Amygdala (tissue), 56 donors: ENCODE measurements around the gene ARHGAP15.

Source experiments
- DNase-seq, 56 donors: peaks; one replicate each; lab custom pipeline; 2025; lab: John Stamatoyannopoulos, UW

The ARHGAP15 gene

DNA sequence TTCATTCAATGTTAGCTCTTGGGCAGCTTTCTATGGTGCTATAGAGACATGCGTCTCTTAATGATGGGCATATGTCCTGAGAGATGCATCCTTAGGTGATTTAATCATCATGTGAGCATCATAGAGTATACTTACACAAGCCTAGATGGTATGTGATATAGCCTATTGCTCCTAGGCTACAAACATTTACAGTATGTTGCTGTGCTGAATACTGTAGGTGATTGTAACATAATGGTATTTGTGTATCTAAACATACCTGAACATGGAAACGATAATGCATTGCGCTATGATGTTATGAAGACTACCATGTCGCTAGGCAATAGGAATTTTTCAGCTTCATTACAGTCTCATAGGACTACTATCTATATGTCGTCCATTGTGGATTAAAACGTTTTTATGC, 89.4 kb downstream of the ARHGAP15 start:
- no peak for DNase-seq

- DNase-seq: no peak
These were observed 90.0 kb downstream of the ARHGAP15 start for GRCh38 chr2:143219266-143219665.

GRCh38 chr2:143223556-143223955, 94.3 kb downstream of the ARHGAP15 start:
- no peak for DNase-seq

DNA sequence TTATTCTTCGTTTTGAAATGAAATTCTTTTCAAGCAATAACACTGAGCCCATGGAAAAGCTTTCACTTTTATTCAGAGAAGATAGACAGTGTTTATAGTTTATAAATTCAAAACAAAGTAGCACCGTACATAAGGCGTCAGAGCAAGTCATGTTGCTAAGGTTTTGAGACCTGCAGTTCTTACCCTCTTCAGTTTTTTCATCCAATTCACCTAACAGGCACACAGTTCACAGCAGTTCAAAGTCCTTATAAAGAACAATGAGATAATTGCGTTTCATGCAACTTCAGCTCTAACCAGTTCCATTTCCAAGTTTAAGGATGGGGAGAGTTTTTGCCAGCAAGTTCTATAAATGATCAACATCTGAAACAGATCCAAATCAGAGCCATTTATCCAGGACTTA, 96.7 kb downstream of the ARHGAP15 start:
- DNase-seq: no peak

- DNase-seq: no peak
These were observed 97.7 kb downstream of the ARHGAP15 start for GRCh38 chr2:143226714-143227541.

GRCh38 chr2:143229411-143229810, 100.2 kb downstream of the ARHGAP15 start:
- DNase-seq: no peak

GRCh38 chr2:143229952-143230351, 100.7 kb downstream of the ARHGAP15 start:
- DNase-seq: no peak

DNA sequence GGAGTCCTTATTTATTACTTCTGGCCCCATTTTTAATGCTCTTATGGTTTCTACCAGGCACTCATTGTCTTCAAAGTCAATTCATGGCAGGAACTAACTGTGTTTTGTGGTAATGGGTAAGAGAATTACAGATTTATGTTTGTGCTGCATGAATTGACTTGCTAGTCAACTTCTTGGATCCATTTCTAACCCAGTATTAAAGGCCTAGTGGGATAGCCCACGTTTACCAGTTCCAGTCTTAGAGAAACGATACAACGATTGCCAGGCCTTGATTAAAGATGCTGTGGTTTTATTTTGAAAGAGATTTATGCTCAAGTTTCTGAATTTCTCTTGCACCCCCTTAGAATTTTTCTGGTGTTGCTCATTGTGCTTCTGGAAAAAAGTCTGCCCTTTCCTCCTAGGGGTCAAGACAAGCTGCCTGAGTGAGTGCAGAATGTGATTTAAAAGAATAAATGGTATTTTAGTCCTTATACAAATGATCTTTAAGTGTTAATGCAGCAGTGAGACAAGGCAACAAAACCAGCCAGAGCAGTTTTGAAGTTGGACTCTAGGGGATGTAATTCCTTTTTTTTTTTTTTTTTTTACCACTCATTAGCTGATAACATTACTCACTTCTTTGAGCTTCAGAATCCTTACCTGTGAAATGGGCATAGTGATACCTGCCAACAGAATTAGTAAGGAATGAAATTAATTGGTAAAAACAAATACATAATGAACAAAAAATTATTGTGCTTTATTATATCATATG, 101.5 kb downstream of the ARHGAP15 start:
- no peak for DNase-seq

DNA sequence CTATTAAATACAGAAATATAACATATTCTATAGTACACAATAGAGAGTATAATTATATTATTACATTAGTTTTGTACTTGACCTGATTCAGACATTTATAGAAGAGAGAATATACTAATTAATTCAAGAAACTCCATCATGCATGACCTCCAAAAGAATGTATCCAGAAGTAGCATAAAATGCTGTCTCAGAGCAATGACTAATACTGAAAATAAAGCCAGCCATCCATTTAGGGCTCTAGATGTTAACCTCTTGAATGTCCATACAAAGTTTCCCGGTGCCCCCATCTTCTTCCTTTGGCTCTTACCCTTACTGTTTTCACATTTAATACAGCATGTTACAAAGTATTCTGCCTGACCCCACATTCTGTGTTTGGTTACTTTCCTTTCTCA, 102.0 kb downstream of the ARHGAP15 start:
- no peak for DNase-seq

GRCh38 chr2:143237146-143237777, 108.0 kb downstream of the ARHGAP15 start:
- DNase-seq: no peak

DNA sequence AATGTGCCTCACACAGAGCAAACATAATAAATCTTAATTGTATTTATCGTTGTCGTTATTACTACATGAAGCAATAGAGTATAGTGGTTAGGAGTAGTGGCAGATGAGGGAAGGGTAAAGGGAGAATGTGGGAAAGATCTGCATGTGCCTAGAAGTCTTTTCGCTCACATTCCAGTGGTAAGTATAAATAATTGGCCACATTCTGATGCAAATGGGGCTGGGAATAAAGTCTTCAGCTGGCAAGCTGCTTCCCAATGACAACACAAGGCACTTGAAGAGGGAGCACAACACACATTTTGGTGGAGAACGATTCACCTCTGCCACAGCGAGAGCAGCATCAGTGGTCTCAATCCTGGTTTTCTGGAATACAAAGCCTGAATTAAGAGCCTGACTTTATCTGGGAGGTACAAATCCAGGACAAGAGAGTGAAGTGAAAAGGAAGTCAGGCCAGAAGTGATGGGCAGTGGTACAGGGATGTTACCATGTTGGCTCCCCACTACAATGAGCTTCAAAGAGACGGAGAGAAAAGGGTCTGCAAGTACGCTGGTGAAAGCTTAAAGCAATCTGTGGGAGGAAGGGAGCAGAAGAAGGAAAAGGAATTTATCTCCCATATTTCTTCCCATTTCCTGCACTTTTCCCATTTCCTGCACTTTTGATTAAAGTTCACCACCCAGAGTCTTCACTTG, 112.3 kb downstream of the ARHGAP15 start:
- DNase-seq: no peak

GRCh38 chr2:143246246-143246645, 117.0 kb downstream of the ARHGAP15 start:
- no peak for DNase-seq

- DNase-seq: no peak
These were observed 117.9 kb downstream of the ARHGAP15 start for GRCh38 chr2:143246815-143247744.

- DNase-seq: no peak
These were observed 119.4 kb downstream of the ARHGAP15 start for GRCh38 chr2:143248631-143249030.

- no peak for DNase-seq
These were observed 122.5 kb downstream of the ARHGAP15 start for GRCh38 chr2:143251681-143252080.

DNA sequence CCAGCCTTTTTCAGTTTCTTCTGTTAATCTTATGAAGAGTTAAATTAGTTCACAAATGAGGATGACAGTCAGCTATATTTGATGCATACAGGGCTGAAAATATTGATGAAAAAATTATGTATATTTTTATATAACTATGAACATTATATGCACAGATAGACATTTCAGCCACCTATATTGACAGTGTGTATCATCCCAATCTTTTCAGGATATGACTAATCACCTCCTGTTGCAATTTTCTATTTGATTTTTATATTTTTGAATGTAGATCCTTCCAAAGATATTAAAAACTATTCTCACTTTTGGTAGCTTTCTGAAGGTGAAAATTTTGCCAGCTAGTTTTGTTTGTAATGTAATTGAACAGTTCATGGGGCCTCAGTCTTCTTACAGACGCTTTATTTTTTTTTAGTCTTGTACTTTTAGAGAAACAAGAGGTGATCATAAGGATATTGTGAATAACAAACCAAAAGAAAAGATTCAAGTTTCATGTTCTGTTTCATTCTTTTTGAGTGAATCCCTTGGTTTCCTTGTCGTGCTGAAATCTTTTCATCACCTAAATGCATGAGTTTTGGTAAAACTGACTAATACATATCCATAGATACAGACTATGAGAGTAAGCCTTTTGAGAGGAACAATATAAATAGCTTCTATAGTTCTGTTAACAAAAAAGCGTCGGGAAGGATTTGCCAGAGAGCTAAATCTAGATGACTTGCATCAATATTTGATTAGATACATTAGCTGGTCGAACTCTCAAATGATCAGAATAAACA, 123.1 kb downstream of the ARHGAP15 start:
- no peak for DNase-seq

- DNase-seq: no peak
These were observed 124.9 kb downstream of the ARHGAP15 start for GRCh38 chr2:143254110-143254509.

- DNase-seq: no peak
These were observed 125.9 kb downstream of the ARHGAP15 start for GRCh38 chr2:143255086-143255485.

DNA sequence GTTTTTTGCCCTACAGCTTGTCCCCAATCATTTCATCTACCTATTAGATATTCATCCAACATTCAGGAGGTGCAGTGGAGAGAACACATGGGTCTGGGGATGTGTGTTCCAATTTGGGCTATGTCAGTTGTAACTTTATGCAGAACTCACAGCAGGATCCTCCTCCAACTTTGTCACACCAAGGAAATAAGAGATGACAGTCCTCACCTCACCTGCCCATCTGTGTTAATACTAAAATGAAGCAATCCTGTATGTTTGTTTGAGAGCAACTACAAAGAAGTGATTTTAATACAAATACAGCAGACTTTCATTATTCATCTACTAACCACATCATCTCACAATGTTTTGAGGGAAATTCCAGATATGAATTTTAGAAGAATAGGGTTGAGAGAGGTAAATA, 126.7 kb downstream of the ARHGAP15 start:
- no peak for DNase-seq
